HL-60 (cell line): ENCODE data around the gene THSD7A.

ENCODE experiments used
- POLR2AphosphoS5 ChIP-seq: IDR thresholded peaks from 2 replicates; pipeline ENCODE4 v1.6.1; 2012; ENCODE audit warnings: low read depth
- SPI1 ChIP-seq: IDR thresholded peaks from 2 replicates; pipeline ENCODE4 v1.6.1; 2012; ENCODE audit warnings: low read depth, mild to moderate bottlenecking, borderline replicate concordance
- TF ChIP-seq, protein P1 (sequence below): IDR thresholded peaks from one replicate; pipeline ENCODE4 v1.5.1; 2011; ENCODE audit warnings: low read length, control low read depth, inconsistent platforms; ENCODE audit not compliant: insufficient read depth
- TF ChIP-seq, protein P2 (sequence below): IDR thresholded peaks from 2 replicates; pipeline ENCODE4 v1.6.1; 2012; ENCODE audit warnings: low read depth; ENCODE audit not compliant: insufficient replicate concordance

DNA sequence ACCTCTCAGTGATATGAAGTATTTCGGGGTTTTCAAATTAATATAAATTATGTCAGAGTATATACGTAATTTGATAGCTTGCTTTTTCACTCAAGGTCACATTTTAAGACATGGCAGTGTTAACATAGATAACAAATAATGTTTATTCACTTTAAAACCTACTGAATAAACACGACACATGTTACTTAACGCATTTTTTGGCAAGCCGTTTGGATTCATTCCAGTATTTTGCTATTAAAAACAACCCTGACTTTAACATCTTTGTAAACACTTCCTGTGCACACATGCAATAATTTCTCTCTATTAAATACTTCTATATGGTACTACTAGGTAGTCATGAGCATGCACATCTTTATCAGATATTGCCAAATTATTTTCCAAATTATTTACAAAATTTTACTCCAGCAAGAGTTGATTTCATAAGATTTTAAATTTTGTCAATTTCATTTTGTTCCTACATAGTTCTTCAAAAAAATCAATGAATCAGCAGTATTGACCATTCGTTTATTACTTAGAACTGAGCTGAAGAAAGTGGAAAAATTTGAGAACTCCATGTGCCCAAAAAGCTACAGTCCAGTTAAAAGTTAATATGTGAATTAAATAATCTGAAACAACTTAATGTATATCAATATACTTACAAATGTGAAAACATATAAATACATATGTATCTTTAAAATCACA, 26.8 kb upstream of the THSD7A start:
- TF ChIP-seq, protein P1, sequence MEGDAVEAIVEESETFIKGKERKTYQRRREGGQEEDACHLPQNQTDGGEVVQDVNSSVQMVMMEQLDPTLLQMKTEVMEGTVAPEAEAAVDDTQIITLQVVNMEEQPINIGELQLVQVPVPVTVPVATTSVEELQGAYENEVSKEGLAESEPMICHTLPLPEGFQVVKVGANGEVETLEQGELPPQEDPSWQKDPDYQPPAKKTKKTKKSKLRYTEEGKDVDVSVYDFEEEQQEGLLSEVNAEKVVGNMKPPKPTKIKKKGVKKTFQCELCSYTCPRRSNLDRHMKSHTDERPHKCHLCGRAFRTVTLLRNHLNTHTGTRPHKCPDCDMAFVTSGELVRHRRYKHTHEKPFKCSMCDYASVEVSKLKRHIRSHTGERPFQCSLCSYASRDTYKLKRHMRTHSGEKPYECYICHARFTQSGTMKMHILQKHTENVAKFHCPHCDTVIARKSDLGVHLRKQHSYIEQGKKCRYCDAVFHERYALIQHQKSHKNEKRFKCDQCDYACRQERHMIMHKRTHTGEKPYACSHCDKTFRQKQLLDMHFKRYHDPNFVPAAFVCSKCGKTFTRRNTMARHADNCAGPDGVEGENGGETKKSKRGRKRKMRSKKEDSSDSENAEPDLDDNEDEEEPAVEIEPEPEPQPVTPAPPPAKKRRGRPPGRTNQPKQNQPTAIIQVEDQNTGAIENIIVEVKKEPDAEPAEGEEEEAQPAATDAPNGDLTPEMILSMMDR, result no peak
- TF ChIP-seq POLR2AphosphoS5 (no peak), SPI1 (no peak)
- TF ChIP-seq, protein P2, sequence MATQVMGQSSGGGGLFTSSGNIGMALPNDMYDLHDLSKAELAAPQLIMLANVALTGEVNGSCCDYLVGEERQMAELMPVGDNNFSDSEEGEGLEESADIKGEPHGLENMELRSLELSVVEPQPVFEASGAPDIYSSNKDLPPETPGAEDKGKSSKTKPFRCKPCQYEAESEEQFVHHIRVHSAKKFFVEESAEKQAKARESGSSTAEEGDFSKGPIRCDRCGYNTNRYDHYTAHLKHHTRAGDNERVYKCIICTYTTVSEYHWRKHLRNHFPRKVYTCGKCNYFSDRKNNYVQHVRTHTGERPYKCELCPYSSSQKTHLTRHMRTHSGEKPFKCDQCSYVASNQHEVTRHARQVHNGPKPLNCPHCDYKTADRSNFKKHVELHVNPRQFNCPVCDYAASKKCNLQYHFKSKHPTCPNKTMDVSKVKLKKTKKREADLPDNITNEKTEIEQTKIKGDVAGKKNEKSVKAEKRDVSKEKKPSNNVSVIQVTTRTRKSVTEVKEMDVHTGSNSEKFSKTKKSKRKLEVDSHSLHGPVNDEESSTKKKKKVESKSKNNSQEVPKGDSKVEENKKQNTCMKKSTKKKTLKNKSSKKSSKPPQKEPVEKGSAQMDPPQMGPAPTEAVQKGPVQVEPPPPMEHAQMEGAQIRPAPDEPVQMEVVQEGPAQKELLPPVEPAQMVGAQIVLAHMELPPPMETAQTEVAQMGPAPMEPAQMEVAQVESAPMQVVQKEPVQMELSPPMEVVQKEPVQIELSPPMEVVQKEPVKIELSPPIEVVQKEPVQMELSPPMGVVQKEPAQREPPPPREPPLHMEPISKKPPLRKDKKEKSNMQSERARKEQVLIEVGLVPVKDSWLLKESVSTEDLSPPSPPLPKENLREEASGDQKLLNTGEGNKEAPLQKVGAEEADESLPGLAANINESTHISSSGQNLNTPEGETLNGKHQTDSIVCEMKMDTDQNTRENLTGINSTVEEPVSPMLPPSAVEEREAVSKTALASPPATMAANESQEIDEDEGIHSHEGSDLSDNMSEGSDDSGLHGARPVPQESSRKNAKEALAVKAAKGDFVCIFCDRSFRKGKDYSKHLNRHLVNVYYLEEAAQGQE, result no peak
